ENCODE results near the gene MED27.

DNA sequence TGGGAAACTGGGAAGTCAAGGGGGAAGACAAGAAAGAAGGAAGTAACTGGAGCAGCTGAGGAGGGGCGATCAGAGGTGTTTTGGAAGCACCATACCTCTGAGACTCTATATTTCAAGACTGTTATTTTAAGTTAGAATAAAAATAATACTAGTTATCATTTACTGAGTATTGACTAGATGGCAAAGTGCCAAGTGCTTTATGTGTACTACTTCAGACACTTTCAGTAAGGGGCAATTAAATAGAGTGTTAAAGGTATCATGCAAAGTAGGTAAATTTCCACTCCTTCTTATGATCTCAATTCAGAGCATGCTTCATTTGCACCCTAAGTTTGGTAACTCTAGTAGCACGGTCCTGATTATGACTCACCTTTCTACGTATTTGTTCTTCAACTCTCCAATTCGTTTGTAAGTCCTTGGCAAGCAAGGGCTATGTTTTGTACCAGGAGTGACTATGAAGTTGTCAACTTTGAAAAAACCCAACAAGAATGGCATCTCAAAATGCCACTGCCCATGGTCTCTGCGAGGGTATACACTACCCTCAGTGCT lies 187.4 kb downstream of the MED27 start:
- TF ChIP-seq, protein P1, sequence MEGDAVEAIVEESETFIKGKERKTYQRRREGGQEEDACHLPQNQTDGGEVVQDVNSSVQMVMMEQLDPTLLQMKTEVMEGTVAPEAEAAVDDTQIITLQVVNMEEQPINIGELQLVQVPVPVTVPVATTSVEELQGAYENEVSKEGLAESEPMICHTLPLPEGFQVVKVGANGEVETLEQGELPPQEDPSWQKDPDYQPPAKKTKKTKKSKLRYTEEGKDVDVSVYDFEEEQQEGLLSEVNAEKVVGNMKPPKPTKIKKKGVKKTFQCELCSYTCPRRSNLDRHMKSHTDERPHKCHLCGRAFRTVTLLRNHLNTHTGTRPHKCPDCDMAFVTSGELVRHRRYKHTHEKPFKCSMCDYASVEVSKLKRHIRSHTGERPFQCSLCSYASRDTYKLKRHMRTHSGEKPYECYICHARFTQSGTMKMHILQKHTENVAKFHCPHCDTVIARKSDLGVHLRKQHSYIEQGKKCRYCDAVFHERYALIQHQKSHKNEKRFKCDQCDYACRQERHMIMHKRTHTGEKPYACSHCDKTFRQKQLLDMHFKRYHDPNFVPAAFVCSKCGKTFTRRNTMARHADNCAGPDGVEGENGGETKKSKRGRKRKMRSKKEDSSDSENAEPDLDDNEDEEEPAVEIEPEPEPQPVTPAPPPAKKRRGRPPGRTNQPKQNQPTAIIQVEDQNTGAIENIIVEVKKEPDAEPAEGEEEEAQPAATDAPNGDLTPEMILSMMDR (conservative IDR thresholded peaks at IDR 0.05; ENCODE audit: low read length) = no peak
- TF ChIP-seq EZH2phosphoT487 (IDR thresholded peaks at IDR 0.05; ENCODE audit: borderline replicate concordance) = no peak
